ENCODE measurements around the gene AHNAK.
"Not testable (repeated sequence)": the region's sequence is repeated elsewhere in the genome, so short reads cannot be mapped to it uniquely, and the experiment has no call there.

Gene AHNAK

DNA sequence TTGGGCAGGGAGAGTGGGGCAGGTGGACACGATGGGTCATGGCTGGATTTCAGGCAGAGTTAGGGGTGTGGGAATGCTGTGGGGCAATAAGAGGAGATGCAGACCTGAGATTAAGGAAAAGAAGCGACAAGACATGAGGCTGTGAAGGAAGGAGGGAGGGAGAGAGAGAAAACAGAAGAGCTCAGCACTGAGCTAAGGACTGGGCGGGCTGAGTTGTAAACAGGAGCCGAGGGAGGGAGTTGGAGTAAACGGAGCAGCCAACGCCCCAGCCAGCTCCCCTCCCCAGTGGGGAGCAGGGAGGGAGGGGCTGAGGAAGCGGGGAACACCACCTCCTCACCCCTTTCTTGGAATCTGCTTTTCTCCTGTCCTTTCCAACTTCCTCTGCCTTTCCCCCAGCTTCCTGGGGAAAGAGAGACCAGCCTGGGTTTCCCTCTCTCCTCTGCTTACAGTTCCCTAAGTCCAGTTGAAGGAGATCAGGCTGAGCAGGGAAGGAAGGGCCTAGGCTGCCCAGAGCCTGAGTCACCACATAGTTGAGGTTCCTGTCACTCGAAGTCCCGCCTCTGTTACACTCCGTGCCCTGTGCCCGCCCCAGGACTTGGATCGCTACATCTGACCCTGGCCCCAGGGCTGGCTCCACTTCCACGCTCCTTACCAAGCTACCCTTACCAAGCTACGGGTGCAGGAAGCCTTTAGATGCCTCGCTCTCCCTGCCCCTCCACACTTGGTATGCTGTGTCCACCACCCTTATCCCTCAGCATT lies 6.7 kb upstream of the AHNAK start:
- DNase-seq (ENCODE audit: low read depth in 2 of 2) = peak in 1 of 2 donors; percentile 43

DNA sequence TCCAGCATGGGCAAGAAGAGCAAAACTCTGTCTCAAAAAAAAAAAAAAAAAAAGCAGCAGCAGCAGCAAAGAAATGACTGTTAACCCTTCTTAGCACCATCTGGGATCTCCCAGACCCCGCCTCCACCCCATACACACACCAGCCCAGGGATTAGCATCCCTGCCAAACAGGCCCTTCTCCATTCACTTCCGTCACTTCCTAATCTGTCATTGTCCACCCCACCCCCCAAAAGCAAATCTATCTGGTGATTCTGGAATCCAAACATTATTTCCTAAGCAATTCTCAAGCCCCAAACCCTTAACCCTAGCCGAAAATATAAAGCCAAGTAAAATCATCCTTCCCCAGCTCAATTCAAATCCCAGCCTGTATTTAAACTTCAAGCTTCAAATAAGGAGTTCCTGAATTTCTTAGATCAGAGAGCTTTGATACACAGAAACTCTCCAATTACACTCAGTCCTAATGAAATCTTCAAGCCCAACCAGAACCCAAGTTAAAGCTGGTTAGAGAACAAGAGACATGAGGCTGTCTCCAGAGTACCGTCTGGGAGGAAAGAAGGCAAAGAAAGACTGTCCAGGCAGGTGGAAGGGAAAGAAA lies 6.0 kb upstream of the AHNAK start:
- DNase-seq (ENCODE audit: low read depth in 2 of 2) = no peak

DNA sequence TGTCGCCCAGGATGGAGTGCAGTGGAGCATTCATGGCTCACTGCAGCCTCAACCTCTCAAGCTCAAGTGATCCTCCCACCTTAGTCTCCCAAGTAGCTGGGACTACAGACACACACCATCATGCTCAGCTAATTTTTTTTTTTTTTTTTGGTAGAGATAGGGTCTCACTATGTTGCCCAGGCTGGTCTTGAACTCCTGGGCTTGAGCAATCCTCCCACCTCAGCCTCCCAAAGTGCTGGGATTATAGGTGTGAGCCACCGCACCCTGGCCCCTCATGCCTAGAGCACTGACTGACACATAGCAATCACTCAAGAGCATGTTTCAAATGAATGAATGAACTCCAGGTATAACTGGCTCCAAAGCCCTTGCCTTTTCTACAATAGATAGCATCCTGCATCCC lies 3.9 kb upstream of the AHNAK start:
- not testable (repeated sequence) for DNase-seq (ENCODE audit: low read depth in 2 of 2)

DNA sequence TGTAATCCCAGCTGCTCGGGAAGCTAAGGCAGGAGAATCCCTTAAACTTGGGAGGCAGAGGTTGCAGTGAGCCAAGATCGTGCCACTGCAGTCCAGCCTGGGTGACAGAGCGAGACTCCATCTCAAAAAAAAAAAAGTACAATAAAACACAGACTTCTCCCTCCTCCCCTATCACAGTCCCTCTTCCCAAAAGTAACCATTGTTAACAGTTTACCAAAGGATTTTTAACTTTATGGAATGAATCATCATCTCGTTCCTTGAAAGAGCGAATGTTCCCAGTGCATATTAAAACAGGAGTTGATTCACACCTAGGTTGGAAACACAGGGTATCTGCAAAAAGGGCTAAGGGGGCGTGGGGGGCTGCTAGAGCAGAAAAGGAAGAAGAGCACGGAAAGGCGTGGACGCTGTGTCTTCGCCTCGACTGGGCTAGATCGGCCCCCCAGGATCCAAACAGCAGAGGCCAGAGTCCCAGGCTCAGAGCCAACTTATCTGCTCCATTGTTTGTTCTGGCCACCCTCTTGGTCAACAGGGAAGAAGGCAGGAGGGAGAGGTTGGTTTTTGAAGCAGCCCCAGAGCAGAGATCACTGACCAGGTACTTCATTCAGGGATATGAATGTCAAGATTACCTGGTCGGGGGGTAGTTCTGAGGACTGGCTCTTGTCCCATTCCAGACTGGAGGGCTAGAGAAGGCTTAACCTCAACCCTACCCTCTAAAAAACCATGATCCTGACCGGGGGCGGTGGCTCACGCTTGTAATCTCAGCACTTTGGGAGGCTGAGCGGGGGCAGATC lies 2.1 kb upstream of the AHNAK start:
- no peak for DNase-seq (ENCODE audit: low read depth in 2 of 2)

DNA sequence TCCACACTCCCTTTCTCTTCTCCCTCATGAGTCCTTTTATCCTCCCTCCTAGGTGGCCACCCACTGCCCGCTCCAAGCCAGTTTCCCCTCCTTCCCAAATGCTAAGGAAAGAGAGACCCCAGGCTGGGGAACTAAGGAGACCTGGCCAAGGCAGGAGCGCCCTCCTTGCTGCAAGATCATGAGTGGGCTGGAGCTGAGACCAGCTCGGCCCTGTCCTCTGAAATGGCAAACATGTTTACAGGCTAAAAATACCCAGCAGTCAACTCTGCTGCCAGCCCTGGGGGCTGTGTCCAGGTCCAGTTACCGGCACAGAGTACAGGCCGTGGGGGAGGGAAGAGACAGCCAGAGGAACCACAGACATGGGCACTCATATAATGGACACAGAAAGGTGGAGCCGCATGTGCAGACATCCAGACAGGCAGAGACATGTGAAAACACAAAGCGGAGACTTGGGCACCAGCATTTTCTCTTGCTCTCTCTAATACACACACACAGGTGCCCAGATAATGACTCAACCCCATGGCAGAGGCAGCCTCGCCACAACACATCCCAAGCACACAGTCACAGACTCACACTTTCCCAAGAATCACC lies 1.2 kb upstream of the AHNAK start:
- DNase-seq (ENCODE audit: low read depth in 2 of 2) = no peak

DNA sequence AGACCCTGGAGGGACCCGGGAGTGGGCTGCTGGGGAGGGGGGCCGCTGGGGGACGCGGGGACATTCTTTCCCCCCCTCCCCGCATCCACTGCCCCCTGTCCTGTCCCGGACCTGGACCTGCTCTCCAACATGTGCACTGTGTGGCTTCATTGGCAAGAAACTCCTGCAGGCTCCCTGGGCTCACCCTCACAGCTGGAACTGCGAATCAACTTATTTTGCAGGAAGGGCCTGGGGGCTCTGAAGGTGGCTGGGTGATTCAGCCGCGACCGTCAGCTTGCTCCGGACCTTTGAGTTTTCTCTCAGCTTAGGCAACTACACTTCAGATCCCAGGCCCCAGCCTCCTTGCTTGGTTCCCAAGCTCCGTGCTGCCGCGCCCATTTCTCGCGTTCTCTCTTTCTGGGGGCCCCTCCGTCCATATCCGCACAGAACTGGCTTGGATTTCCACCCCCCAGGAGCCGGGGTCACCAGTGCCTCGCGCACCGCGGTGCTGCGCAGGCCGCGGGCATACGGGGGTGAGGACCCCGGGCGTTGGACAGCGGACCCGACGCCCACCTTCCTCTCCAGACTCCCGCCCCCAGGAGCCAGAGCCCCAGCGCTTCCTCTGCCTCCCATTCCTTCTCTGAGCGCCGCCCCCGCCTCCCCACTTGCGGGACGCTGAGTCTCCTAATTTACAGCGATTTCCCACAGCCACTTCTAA lies 471 bp upstream of the AHNAK start:
- DNase-seq (ENCODE audit: low read depth in 2 of 2) = no peak

DNA sequence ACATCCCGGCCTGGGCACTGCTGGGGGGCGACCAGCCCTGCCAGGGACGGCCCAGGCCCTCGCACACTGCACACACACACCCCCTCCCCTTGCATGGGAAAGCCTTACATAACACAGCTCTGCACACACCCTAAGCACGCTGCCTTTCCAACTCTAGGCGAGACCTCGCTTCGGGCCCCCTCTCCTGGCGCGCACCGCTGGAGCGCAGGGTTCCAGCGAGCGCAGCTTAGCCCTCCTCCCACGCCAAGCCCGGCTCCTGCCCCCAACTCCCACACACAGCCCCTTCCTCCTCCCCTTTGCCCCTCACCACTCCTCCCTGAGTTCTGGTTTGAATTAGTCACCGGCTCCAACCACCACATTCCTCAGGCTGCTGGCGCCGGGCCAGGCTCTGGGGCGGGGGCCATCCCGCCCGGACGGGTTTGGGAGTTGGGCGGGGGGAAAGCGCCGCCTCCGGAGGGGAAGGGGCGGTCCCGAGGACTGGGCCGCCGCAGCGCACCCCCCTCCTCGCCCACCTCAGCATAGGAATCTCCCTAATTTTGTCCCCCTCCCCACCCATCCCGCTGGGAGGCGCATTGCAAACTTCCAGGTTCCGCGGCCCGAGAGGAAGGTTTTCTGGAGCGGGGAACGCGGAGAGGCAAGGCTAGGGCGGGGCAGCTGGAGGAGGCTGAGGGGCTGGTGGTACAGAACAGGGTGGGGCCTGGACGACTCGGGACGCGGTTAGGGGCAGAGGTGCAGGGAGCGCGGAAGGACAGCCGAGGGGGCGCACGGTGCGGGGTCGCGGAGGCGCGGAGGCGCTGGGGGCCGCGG lies 966 bp downstream of the AHNAK start:
- DNase-seq (ENCODE audit: low read depth in 2 of 2) = peak in 1 of 2 donors; percentile 61

DNA sequence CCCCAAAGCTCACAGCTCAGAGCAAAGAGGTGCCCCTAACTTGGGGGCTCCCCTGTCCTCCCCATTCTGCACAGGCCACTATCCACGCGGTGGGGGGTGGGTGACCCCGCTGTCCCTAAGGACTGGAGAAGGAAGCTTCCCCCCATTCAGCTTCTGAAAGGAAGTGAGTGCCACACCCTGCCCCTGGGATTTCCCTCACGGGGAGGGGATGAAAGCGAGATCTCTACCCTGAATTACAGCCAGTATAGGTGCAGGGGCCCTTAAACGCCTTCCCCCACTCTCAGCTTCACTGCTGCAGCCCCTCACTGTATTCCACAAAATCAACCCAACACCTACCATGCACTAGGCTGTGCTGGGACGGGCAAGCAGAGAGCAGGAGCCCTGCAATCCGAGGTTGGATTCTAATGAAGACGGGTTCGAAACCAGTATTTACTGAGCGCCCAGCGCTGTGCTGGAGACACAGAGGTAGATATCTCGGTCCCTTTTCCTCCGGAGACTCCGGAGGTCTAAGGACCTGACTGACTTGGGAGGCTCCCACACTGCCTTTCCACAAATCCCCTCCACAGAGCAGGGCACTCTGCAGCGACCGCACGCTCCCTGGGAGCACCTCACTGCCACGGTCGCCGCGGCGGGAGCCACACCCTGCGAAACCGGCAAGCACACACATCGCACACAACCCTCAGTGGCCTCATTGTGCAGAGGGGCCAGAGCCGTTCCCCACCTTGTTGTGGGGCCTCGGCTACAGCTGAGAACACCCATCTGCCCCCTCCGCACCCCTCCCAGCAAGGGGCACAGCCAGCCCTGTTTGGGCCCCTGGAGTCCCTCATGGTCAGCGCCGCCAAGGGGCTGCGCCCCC lies 1.8 kb downstream of the AHNAK start:
- DNase-seq (ENCODE audit: low read depth in 2 of 2) = no peak

DNA sequence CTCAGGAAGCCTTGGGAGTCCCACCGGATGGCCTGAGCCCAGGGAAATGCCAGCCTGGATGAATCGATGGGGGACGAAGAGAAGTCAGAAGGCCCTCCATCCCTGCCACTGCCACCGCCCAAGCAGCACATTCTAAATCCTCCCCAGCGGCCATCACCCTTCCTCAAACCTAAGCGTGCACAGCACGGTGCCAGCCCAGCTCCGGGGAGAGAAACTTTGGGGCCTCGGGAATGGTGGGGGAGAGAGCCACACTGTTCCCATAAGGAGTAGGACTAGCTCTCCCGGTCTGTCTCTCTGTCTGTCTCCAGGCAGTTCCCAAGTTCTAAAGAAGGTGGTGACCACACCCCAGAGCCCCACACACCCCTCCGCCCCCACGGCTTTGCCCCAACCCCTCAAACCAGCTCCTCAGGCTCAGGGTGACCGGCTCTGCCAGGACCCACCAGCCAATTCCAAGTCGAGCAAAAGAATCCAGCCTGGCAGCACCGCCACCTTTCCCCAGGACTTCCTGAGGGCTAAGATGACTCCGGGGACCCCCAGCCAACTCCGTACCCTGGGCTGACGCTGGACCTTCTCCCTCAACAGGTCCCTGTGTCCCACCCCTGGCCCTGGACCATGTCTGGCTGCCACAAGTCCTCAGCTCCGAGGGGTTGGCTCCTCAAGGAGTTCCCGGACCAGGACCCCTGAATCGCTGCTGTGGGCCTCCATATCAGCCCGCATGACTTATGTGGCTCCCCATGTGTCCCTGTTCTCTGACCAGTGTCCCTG lies 2.7 kb downstream of the AHNAK start:
- no peak for DNase-seq (ENCODE audit: low read depth in 2 of 2)

DNA sequence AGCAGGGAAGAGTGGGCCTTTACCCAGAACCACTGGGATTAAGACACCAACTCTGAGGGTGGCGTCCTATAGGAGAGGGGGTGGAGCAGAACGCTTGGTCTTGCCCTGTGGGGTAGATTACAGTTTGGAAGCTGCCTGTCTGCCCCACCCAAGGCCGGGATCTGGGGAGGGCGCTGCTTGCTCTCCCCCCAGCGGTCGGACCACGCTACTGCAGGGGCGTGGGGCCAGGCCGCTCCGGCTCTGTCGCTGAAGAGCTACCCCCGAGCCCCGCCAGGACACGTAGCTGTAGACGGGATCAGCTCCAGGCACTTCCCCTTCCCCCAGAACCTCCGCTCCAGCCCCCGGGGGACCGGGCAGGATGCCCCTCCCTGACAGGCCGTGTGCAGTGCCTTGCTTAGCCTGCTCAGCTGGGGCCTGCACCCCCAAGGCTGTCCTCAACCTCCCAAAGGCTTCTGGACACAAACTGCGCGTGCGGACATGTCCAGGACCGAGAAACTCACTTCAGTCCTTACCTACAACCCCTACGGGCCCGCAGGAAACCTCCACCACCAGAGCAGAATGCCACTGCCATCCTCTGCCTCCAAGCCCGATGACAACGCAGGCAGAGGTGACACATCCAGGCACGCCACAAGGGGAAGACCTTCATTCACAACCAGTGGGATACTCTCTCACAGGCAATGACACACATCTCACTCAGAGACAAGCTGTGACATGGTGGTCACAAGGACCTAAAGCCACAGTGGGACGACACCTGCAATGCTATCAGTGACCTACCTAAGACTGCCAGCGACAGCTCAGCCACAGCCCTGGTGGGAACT lies 3.6 kb downstream of the AHNAK start:
- DNase-seq (ENCODE audit: low read depth in 2 of 2) = peak; percentile 71 to 72

DNA sequence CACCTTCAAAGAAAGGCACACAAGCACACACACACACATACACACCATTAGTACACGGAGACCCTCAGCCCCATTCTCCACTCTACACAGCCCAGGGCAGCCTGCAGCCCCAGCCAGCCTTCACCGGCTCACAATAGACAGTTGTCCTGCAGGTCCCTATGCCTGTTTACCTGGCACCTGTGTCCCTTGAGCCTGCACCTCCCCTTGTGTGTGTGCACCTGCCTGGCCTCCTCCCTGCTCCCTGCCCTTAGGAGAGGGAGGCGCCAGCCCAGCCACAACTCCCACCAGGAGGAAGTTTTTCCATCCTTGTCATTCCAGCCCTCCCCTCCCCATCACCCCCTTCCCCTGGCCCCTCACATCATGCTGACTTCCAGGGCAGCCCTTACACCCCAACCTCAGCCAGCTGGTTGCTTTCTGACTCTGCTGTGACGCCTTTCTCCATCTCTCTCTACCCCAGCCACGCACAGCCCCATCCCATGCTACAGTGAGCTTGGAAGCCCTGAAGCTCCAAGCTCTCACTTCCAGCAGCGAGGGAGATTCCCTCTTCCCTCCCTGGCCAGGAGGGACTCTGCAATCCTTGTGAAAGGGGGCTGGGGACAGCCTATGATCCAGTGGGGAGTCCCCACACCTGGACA lies 4.4 kb downstream of the AHNAK start:
- no peak for DNase-seq (ENCODE audit: low read depth in 2 of 2)

DNA sequence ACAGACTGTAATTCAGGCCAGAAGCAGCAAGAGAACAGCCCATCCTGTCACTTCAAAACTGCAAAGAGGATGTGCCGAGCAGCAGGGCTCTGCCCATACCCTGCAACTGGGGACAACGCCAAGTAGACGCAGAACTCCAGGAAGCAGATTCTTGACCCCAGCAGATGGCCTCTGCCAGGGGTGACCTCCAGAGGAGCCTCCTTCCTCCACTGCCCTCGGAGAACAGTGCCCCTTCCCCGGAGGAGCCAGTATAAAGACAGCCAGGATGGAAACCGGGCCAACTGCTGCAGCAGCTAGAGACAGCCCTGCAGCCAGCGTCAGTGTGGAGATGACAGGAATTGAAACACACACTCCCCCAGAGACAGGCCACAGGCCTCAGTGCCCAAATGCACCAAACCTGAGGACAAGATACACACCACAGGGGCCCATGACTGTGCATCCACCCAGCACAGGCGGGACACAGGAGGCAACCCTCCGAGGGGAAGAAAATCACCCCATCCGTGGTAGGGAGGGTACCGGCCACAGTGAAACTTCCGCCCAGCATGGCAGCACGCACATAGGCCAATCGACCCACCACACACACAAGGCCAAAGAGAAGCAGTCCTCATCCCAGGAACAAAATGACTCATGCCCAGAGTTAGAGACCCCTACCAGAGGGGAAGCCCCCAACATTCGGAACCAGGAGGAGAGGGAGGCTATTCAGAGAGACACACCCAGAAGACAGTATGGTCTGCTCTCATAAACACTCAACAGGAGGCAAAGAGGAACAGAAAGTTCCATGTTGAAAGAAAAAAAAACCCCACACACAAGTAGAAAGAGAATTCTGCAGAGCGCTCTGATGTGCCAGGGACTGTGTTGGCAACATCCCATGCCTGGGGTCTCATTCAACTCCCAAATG lies 5.6 kb downstream of the AHNAK start:
- no peak for DNase-seq (ENCODE audit: low read depth in 2 of 2)

DNA sequence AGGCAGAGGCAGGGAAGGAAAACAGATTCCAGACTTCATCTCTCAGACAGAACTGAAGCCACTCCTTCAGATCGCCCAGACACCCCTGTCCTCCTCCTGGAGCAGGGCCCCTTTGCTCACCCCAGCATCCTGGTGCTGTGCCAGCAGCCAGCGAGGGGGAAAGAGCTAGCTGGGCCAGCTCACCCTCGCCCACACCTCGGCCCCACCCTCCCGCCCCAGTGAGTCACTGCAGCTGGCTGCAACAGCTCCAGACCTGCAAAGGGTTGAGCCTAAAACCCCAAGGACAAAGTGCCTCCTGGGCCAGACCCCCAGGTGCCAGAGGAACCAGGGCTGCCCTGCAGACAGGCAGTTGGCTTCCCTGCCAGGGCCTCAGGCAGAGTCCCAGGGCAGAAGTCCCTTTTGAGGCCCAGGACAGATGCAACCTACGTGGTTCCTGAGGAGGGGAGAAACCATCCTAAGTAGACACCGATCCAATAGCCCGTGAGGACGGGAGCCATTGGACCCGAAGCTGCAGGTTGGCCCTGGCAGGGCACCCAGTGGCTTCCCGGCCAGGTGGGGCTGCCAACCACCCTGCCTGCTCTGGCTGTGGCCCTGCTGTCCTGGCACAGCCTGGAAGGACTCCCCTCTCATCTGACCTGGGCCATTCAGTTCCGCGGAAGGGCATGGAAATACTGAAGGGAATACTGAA lies 7.2 kb downstream of the AHNAK start:
- peak in 1 of 2 donors; percentile 48 for DNase-seq (ENCODE audit: low read depth in 2 of 2)

DNA sequence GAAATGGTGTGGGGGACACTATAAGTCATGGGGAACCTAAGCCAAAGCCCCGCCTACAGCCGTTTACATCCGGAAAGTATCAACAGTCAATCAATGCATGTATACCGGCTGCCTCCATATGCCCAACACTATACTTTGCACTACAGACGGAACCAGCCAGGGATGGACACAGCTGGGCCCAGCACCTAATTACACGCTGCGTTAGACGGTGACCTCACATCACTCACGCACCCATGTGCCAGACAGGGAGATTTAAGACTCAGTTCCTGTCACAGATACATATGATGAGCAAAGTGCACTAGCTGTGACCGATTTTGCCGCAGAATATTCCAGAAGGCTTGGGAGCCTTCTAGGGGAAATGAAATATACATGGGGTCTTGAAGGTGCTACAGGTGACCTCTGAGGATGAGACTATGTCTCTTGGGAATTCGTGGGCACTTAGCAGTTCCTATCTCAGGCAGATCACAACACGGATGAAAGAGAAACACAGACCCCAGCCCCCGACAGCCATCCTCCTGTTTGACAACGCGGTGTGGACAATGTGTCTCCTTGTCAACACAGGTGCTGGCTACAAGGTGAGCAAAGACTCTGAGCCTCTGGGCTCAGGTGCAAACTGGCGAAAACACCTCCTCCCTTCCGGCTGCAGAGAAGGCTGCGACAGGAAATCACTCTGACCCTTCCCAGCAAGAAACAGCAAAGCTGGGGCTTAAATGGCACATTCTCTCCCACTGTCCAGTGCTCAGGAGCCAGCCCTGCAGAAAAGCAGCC lies 8.0 kb downstream of the AHNAK start:
- no peak for DNase-seq (ENCODE audit: low read depth in 2 of 2)

DNA sequence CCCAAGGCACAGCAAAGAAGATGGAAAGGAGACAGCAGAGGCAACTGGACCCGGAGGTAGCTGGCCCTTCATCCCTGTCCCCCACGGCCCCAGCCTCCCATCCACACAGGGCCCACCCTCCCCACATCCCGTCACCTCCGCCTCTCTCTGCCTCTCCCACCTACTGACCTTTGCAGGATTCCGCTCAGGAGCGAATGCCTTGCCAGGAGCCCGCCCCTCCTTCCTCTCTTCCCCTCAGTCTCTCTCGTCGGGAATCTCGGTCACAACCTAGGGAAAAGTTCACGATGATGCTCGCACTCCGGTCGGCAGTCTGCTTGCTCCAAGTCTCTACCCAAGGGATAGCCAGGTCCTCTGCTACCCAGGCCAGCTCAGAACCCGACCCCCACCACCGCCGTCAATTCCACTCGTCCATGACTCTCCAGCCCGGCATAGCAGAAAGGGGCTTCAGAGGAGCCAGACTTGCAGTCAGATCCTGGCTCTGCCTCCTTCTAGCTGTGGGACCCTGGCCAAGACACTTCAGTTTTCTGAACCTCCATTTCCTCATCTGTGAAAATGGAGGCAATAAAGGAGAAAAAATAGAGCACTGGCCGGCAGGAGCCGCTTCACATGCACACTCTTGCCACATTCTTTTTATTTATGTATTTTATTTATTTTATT lies 10.2 kb downstream of the AHNAK start:
- no peak for DNase-seq (ENCODE audit: low read depth in 2 of 2)
